Measurements from ENCODE around the gene EHBP1L1. TPM values are rescaled to one million over a fixed set of nuclear protein-coding genes. Genes with fewer than 3 reads are reported as not detected.

Gene EHBP1L1
- total and polyA plus RNA-seq, 2 of the 13 experiments (the other 11 are each of a cell fraction or from before 2014, with no cell fraction given) = 8.3 to 10.6 TPM

DNA sequence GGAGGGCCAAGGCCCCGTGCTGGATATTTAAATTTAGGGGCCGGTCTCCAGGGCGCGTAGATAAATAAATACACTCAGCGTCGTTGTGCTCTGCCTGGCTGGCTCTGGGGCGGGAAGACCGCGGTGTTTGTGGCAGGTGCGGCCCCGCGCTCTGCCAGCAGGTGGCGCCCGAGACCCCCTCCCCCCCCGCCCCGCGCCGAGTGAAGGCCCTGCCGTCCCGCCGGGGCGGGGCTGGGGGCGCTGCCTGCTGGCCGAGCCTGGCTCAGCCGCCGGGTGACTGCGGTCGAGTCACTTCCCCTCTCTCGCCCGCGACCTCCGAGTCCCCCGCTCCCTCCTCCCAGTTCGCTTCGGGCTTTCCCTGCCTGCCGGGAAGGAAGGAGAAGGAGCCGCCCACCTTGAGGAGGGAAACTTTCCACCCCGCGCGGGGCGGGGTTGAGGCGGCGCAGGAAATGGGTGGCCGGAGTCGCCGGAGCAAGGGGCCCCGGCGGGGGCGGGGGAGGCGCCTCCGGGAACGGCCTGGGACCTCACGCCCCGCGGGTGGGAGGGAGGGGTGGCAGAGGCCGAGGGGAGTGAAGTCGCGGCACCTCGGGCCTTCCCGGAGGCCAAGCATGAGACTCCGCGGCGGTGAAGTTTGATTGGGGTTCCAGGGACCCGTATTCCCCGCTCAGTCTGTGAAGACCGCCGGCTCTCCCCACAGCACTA, 1.6 kb upstream of the EHBP1L1 start (continued):
- no peak for TF ChIP-seq SAFB2 (CRISPR knock-in tag; IDR thresholded peaks at IDR 0.05; ENCODE audit: borderline replicate concordance, low read depth)
- TF ChIP-seq, protein P1, sequence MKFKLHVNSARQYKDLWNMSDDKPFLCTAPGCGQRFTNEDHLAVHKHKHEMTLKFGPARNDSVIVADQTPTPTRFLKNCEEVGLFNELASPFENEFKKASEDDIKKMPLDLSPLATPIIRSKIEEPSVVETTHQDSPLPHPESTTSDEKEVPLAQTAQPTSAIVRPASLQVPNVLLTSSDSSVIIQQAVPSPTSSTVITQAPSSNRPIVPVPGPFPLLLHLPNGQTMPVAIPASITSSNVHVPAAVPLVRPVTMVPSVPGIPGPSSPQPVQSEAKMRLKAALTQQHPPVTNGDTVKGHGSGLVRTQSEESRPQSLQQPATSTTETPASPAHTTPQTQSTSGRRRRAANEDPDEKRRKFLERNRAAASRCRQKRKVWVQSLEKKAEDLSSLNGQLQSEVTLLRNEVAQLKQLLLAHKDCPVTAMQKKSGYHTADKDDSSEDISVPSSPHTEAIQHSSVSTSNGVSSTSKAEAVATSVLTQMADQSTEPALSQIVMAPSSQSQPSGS (CRISPR knock-in tag; IDR thresholded peaks at IDR 0.05) = no peak
- 0 out of 2 replicates have a peak, but pooled peaks have one; percentile 32 for TF ChIP-seq AKAP8 (CRISPR knock-in tag; IDR thresholded peaks at IDR 0.05)
- TF ChIP-seq ZNF296 (CRISPR knock-in tag; conservative IDR thresholded peaks at IDR 0.05) = no peak
- TF ChIP-seq IKZF4 (CRISPR knock-in tag; IDR thresholded peaks at IDR 0.05; ENCODE audit: borderline replicate concordance, low read depth, not compliant biosample characterization) = no peak
- no peak for TF ChIP-seq KLF15 (CRISPR knock-in tag; IDR thresholded peaks at IDR 0.05; ENCODE audit: borderline replicate concordance)
- TF ChIP-seq ZBTB7B (CRISPR knock-in tag; IDR thresholded peaks at IDR 0.05) = peak; percentile 18; the same call in 1 of the 2 replicates
- TF ChIP-seq PAX8 (CRISPR knock-in tag; IDR thresholded peaks at IDR 0.05; ENCODE audit: borderline replicate concordance) = no peak
- TF ChIP-seq ZFP36L2 (CRISPR knock-in tag; IDR thresholded peaks at IDR 0.05) = no peak
- TF ChIP-seq KAT7 (CRISPR knock-in tag; IDR thresholded peaks at IDR 0.05; ENCODE audit: borderline replicate concordance) = no peak
- no peak for TF ChIP-seq NFYC (CRISPR knock-in tag; IDR thresholded peaks at IDR 0.05)
- no peak for TF ChIP-seq RCOR2 (CRISPR knock-in tag; IDR thresholded peaks at IDR 0.05)
- TF ChIP-seq, protein P2, sequence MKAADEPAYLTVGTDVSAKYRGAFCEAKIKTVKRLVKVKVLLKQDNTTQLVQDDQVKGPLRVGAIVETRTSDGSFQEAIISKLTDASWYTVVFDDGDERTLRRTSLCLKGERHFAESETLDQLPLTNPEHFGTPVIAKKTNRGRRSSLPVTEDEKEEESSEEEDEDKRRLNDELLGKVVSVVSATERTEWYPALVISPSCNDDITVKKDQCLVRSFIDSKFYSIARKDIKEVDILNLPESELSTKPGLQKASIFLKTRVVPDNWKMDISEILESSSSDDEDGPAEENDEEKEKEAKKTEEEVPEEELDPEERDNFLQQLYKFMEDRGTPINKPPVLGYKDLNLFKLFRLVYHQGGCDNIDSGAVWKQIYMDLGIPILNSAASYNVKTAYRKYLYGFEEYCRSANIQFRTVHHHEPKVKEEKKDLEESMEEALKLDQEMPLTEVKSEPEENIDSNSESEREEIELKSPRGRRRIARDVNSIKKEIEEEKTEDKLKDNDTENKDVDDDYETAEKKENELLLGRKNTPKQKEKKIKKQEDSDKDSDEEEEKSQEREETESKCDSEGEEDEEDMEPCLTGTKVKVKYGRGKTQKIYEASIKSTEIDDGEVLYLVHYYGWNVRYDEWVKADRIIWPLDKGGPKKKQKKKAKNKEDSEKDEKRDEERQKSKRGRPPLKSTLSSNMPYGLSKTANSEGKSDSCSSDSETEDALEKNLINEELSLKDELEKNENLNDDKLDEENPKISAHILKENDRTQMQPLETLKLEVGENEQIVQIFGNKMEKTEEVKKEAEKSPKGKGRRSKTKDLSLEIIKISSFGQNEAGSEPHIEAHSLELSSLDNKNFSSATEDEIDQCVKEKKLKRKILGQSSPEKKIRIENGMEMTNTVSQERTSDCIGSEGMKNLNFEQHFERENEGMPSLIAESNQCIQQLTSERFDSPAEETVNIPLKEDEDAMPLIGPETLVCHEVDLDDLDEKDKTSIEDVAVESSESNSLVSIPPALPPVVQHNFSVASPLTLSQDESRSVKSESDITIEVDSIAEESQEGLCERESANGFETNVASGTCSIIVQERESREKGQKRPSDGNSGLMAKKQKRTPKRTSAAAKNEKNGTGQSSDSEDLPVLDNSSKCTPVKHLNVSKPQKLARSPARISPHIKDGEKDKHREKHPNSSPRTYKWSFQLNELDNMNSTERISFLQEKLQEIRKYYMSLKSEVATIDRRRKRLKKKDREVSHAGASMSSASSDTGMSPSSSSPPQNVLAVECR (CRISPR knock-in tag; IDR thresholded peaks at IDR 0.05; ENCODE audit: borderline replicate concordance) = peak; percentile 47; the same call in 1 of the 2 replicates
- no peak for TF ChIP-seq SMAD3 (CRISPR knock-in tag; IDR thresholded peaks at IDR 0.05)
- TF ChIP-seq TP53 (CRISPR knock-in tag; conservative IDR thresholded peaks at IDR 0.05) = no peak
- TF ChIP-seq HCFC1 (IDR thresholded peaks at IDR 0.05; ENCODE audit: low read depth, low read length) = no peak
- TF ChIP-seq ZNF501 (CRISPR knock-in tag; IDR thresholded peaks at IDR 0.05) = no peak
- TF ChIP-seq, protein P3, sequence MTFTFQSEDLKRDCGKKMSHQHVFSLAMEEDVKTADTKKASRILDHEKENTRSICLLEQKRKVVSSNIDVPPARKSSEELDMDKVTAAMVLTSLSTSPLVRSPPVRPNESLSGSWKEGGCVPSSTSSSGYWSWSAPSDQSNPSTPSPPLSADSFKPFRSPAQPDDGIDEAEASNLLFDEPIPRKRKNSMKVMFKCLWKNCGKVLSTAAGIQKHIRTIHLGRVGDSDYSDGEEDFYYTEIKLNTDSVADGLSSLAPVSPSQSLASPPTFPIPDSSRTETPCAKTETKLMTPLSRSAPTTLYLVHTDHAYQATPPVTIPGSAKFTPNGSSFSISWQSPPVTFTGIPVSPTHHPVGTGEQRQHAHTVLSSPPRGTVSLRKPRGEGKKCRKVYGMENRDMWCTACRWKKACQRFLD (CRISPR knock-in tag; IDR thresholded peaks at IDR 0.05; ENCODE audit: borderline replicate concordance) = no peak
- TF ChIP-seq SIN3B (IDR thresholded peaks at IDR 0.05; ENCODE audit: low read length) = no peak

Data from HepG2 (cell line).